ENCODE measurements around the gene GNL1.
"Not testable (repeated sequence)": the region's sequence is repeated elsewhere in the genome, so short reads cannot be mapped to it uniquely, and the experiment has no call there.

GNL1 gene

GRCh38 chr6:30599625-30600324, 43.5 kb upstream of the GNL1 start:
- no peak for TF ChIP-seq CTCF (IDR thresholded peaks at IDR 0.05; ENCODE audit: insufficient read depth, low read length, missing control alignments)
- POLR2A ChIA-PET = interaction anchor here (1.0 to 1.5 kb wide), 3 partner anchors 10 to 14 kb away, joined by 4 to 5 read pairs (median 5); no protein-coding TSS in a partner anchor
- DNase-seq (ENCODE audit: low read depth, low spot score) = no peak
- CTCF ChIA-PET = interaction anchor here (1.7 to 6.4 kb wide), 4 partner anchors 11 to 56 kb away, joined by 6 to 64 read pairs (median 18); no protein-coding TSS in a partner anchor
- no peak overlapping the region for H3K4me3 ChIP-seq (ENCODE audit: low read depth, low read length)

GRCh38 chr6:30598912-30599624, 42.8 kb upstream of the GNL1 start:
- POLR2A ChIA-PET = interaction anchor here (0.6 to 1.5 kb wide), 3 partner anchors 8 to 16 kb away, joined by 4 to 5 read pairs (median 4); no protein-coding TSS in a partner anchor
- no peak for TF ChIP-seq CTCF (IDR thresholded peaks at IDR 0.05; ENCODE audit: insufficient read depth, low read length, missing control alignments)
- DNase-seq (ENCODE audit: low read depth, low spot score) = no peak
- CTCF ChIA-PET = interaction anchor here (0.9 to 6.4 kb wide), 8 partner anchors 7 to 116 kb away, joined by 4 to 64 read pairs (median 18); no protein-coding TSS in a partner anchor
- H3K4me3 ChIP-seq (ENCODE audit: low read depth, low read length) = no peak overlapping the region

- TF ChIP-seq CTCF (IDR thresholded peaks at IDR 0.05; ENCODE audit: insufficient read depth, low read length, missing control alignments) = peak; percentile 65
- H3K4me3 ChIP-seq (ENCODE audit: low read depth, low read length); DNase-seq (ENCODE audit: low read depth, low spot score): not testable (repeated sequence)
- ChIA-PET POLR2A (interaction anchor here (0.6 to 2.0 kb wide), 11 partner anchors 9 to 107 kb away, joined by 3 to 20 read pairs (median 4); partner anchors contain the start of gene ABCF1), CTCF (interaction anchor here (0.5 to 6.4 kb wide), 26 partner anchors 9 to 1057 kb away, joined by 3 to 64 read pairs (median 6); partner anchors contain the start of gene ABCF1)
Measured at GRCh38 chr6:30597315-30598144, 41.2 kb upstream of the GNL1 start.

- POLR2A ChIA-PET = interaction anchor here (0.5 kb wide), 1 partner anchor 218 kb away, joined by 3 read pairs; no protein-coding TSS in a partner anchor
- DNase-seq (ENCODE audit: low read depth, low spot score) = no peak
- TF ChIP-seq CTCF (IDR thresholded peaks at IDR 0.05; ENCODE audit: insufficient read depth, low read length, missing control alignments) = no peak
- no peak overlapping the region for H3K4me3 ChIP-seq (ENCODE audit: low read depth, low read length)
- CTCF ChIA-PET = interaction anchor here (6.4 kb wide), 1 partner anchor 110 kb away, joined by 29 read pairs; no protein-coding TSS in a partner anchor
Measured at GRCh38 chr6:30592287-30592686, 36.0 kb upstream of the GNL1 start.

GRCh38 chr6:30591008-30591407, 34.7 kb upstream of the GNL1 start:
- DNase-seq (ENCODE audit: low read depth, low spot score) = no peak
- CTCF ChIA-PET = interaction anchor here (0.7 to 6.9 kb wide), 5 partner anchors 7 to 108 kb away, joined by 3 to 64 read pairs (median 5); no protein-coding TSS in a partner anchor
- TF ChIP-seq CTCF (IDR thresholded peaks at IDR 0.05; ENCODE audit: insufficient read depth, low read length, missing control alignments) = no peak

More at GRCh38 chr6:30591008-30591407, 34.7 kb upstream of the GNL1 start:
- POLR2A ChIA-PET = interaction anchor here (0.8 to 1.4 kb wide), 4 partner anchors 12 to 22 kb away, joined by 3 to 4 read pairs (median 3); no protein-coding TSS in a partner anchor
- H3K4me3 ChIP-seq (ENCODE audit: low read depth, low read length) = no peak overlapping the region
